HG03521 (cell line): ENCODE results near the gene IL17REL.

Experiments used
- ATAC-seq: cut with Tn5 transposase; IDR thresholded peaks from one replicate; pipeline ENCODE4 v1.9.1; 2021; ENCODE audit warnings: mild to moderate bottlenecking, moderate library complexity; ENCODE audit not compliant: unreplicated experiment

Gene IL17REL

DNA sequence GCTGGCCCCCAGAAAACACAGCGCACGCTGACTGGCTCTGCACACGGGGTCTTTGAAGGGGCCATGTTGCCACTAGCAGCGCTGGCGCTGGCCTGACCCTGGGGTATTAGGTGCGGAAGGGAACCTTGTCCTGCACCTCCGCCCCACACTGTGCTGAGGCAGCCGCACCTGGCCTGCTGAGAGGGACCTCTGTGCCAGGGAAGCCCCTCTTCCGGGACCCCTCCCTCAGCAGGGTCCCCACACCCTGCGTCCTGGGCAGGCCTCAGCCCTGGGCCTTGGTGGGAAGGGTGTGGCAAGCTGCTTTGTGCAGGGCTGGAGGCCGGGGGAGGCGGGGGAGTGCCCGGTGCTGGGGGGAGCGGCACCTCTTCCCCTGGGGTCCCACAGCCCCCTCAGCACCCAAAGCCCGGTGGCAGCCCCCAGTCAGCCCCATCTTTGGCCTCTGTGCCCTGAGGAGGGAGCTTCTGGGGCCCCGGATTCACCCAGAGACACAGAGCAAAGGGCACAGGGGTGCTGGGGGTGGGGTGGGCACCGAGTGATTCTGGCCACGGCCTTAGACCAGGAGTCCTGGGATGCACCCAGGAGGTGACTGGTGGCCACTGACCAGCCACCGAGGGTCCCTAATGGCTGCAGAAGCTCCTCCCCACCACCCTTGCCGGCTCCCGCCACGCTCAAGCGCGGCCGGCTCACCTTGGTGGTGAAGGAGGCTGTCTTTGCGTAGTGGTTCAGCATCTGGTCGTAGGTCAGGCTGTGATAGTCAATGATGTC, 34.1 kb upstream of the IL17REL start:
- ATAC-seq = no peak

- ATAC-seq = no peak
Observed at GRCh38 chr22:50046019-50046415, 33.5 kb upstream of the IL17REL start.

- no peak for ATAC-seq
Observed at GRCh38 chr22:50045211-50046018, 32.9 kb upstream of the IL17REL start.

- ATAC-seq = no peak
Observed at GRCh38 chr22:50044485-50045118, 32.0 kb upstream of the IL17REL start.

GRCh38 chr22:50041361-50042065, 28.9 kb upstream of the IL17REL start:
- ATAC-seq = no peak

DNA sequence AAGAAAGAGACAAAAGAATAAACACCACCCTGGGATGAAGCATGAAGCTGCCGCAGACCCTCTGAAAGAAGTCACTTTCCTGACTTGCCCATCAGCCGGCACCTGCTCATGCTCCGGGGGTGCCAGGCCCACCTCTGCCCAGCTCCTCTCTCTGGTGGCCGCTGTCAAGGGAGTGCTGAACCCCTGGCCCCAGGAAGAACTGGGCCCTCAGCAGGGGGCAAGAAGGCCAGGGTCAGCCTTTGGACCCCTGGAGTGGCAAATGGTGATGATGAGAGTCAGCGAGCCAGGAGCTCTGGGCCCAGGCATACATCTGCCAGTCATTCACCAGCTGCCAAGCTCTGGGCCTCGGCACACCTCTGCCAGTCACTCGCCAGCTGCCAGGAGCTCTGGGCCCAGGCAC, 28.2 kb upstream of the IL17REL start:
- ATAC-seq = no peak

- no peak for ATAC-seq
Observed at GRCh38 chr22:50039669-50040443, 27.3 kb upstream of the IL17REL start.

DNA sequence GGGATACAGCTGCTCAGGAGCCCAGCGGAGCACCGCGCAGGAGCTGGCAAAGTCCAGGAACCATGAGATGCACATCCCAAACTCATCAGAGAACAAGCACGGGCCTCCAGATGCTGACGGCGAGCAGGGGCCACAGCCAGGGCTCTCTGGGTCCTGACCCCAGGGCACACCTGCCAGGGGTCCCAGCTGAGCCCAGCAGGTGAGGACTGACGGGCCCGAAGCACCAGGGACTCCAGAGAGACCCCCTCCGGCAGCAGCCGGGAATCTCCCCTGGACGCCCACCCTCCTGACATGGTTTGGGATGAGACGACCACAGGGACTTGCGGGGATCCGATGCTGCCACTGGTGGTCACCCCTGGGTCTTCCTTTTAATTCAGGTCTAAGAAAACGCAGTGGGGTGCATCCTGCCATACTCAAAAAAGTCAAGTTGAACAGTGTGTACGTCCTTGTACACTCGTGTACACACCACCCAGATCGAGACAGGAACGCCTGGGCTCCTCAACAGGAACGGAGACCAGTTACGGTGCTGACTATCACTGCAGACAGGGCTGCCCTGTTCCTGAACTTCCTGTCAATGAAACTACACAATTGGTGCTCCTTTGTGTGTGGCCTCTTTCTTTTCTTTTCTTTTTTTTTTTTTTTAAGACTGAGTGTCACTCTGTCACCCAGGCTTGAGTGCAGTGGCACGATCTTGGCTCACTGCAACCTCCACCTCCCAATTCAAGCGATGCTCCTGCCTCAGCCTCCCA, 23.6 kb upstream of the IL17REL start:
- no peak for ATAC-seq

- no peak for ATAC-seq
Observed at GRCh38 chr22:50035131-50035881, 22.7 kb upstream of the IL17REL start.

DNA sequence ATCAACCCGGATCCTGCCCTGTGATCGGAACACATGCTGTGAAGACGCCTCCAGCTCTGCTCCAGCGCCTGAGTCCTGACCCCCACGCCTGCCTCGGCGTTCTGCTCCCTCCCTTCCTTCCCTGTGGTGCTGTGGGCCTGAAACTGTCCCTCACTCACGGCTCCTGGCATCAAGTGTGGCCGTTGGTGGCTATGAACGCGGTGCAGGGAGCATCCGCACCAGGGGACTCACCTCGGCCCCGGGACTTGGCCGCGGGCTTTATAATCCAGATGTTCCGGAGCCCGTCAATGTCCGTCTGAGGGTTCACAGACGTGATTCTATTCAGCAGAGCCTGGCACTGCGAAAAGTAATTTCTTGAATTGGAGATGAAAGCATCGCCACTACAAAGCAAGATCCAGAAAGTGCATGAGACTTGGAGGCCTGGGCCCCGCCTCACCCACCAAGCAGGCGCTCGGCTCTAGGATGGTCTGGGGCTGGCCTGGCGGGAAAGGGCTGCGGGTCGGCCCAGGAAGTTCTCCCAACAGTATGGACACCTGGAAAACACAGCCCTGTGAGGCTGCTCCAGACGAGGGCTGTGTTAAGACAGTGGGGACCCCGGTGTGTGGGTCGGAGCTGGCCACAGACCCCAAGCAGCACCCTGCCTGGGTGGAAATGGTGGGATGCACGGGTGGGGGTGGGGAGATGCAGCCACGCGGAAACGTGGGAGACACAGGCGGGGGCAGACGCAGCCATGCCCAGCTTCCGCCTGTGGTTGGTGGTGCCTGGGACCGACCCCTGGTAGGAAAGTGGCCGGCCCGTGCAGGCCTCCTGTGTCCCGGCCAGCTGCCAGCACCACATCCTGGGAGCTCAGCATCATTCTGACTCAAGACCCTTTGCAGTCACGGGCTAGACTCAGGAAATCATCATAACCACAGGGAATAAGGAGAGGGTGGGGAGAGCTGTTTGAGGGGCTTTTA, 21.8 kb upstream of the IL17REL start:
- ATAC-seq = no peak

DNA sequence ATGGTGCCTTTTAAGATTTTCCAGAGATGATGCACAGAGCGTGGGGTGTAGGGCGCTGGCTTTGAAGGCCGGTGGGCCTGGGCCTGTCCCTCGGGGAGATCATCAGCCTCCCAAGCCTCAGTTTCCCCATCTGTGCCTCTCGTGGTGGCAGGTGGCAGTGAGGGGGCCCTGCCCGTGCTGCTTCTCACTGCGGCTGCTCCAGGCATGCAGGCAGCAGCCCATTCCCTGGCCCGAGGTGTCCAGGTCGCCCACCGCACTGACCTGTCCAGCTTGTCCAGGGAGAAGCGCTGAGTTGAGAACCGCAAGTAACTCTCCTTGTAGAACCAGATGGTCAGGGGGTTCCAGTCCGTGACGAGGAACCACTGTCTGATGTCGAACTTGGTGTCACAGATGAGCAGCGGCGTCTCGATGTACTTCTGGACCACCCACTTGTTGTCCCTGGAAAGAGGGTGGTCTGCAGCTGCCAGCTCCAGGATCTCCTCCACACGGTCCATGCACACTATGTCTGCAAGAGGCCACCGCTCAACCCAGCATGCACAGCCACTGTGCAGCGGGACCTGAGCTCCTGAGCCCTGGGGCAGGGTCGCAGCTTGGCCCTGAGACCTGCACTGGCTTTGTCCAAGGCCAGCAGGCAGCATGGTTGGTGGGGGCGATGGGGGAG, 20.5 kb upstream of the IL17REL start:
- no peak for ATAC-seq

DNA sequence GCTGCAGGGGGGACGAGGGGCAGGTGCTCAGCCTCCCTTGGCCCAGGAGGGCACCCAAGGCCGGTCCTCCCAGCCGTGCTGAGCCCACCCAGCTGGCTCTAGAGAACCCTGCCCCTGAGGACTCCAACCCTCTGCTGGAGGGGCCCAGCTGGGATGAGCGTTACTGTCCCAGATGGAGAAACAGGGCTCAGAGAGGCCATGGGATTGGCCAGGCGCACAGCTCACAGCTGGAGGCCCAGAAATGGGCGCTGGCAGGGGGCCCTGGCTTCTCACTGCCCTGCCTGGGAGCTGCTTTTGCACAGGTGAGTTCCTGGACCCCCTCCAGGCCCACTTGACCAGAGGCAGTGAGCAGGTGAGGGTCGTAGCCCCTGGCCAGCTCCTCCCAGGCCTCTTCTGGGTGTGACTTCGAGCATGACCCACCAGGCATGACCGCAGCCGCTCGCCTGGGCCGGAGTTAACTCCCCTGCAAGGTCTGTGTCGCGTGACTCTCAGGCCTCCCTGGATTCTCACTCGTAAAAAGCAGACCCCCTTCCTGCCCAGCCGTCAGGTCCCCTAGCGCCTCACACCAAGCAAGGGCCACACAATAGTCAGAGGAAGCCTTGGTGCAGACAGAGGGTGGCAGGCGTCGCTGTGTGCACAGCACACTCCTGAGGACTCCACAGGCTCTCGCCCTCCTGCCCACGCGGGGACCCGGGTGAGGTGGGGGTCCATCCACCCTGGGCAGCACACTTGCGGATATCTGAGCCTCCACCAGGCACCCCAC, 19.7 kb upstream of the IL17REL start:
- no peak for ATAC-seq

GRCh38 chr22:50031189-50032091, 18.9 kb upstream of the IL17REL start:
- ATAC-seq = no peak

DNA sequence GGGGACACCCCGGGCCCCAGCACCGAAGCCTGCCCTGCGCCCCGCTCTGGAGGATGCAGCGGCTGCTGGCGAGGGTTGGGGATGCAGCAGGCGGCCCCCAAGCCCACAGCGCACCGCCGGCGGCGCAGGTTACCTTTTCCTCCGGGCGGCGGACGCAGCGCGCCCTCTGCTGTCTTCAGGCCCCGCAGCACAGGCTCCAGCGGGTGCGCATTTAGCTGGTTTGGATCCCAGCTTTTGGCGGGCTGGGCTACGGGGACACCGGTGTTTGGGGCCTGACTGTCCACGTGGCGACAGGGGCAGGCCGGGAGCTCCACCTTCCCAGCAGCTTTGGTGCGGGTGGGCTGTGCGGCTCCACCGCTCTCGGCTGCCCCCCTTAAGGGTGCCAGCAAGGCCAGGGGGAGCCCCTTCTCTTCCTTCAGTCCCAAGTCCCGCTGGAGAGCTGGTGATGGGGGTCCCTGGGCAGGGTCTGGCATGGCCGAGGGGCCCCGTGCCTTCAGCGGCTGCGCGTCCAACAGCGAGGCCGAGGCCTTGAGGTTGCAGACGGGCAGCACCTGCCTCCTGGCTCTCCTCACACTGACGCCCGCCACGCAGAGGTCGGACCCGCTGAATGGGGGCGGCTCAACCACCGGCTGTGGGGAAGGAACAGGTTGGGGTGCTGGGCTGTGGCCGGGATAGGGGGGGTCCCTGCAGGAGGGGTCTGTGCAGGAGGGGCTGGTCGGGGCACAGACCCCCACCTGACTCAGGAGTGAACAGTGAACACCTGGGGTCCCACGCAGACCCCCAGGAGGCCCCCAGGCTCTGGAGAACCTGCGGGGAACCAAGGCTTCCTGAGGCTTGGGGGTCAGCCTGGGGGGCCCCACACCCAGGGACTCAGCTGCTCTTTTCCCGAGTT, 18.0 kb upstream of the IL17REL start:
- no peak for ATAC-seq
